ENCODE results near the gene SPATA13. TPM values are rescaled to one million over a fixed set of nuclear protein-coding genes. Genes with fewer than 3 reads are reported as not detected.
"Not testable (repeated sequence)": the region's sequence is repeated elsewhere in the genome, so short reads cannot be mapped to it uniquely, and the experiment has no call there.

SPATA13 gene
- total RNA-seq, 1 experiment from 2014 or later: 10.5 TPM

- Histone ChIP-seq H3K9me3 (no peaks in the 10 kb centered on the region), H3K36me3 (ENCODE audit: control insufficient read depth, insufficient read depth, low read length) (no peaks in the 10 kb centered on the region), H3K4me1 (no peaks in the 10 kb centered on the region), H3K27me3 (replicated peaks; ENCODE audit: control insufficient read depth, insufficient read depth, low read length) (no peaks in the 10 kb centered on the region), H3K4me3 (ENCODE audit: low read depth, low read length) (no peak overlapping the region)
- TF ChIP-seq, protein P1, sequence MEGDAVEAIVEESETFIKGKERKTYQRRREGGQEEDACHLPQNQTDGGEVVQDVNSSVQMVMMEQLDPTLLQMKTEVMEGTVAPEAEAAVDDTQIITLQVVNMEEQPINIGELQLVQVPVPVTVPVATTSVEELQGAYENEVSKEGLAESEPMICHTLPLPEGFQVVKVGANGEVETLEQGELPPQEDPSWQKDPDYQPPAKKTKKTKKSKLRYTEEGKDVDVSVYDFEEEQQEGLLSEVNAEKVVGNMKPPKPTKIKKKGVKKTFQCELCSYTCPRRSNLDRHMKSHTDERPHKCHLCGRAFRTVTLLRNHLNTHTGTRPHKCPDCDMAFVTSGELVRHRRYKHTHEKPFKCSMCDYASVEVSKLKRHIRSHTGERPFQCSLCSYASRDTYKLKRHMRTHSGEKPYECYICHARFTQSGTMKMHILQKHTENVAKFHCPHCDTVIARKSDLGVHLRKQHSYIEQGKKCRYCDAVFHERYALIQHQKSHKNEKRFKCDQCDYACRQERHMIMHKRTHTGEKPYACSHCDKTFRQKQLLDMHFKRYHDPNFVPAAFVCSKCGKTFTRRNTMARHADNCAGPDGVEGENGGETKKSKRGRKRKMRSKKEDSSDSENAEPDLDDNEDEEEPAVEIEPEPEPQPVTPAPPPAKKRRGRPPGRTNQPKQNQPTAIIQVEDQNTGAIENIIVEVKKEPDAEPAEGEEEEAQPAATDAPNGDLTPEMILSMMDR (IDR thresholded peaks at IDR 0.05; ENCODE audit: insufficient read depth in 1 of 2, low read depth in 1 of 2, low read length in 1 of 2, severe bottlenecking in 1 of 2, unreplicated experiment in 1 of 2): no peak
- Mint-ChIP-seq H3K27me3 (ENCODE audit: insufficient read depth, unreplicated experiment) (peaks cover 4% of the 10 kb centered on the region), H3K9me3 (ENCODE audit: unreplicated experiment) (no peaks in the 10 kb centered on the region), H3K4me3 (ENCODE audit: unreplicated experiment) (no peak overlapping the region), H3K27ac (ENCODE audit: unreplicated experiment) (no peak overlapping the region), H3K4me1 (ENCODE audit: low read depth, unreplicated experiment) (no peaks in the 10 kb centered on the region), H3K36me3 (ENCODE audit: insufficient read depth, unreplicated experiment) (no peaks in the 10 kb centered on the region)
- POLR2A ChIA-PET: no interaction called here
- BruUV-seq (replicated peaks): no TSS peak
- DNase-seq: no peak
- intact Hi-C loops (cut with micrococcal nuclease; ENCODE audit: unreplicated experiment): loop anchor here (10.0 kb wide), 1 partner anchor 231 kb away; no protein-coding TSS in a partner anchor
- CTCF ChIA-PET: no interaction called here
These were observed 163.2 kb downstream of the SPATA13 start for GRCh38 chr13:24323739-24324075.

- CTCF ChIA-PET; POLR2A ChIA-PET; H3K4me3 ChIP-seq (ENCODE audit: low read depth, low read length); H3K4me1 ChIP-seq; H3K9me3 Mint-ChIP-seq (ENCODE audit: unreplicated experiment); H3K36me3 ChIP-seq (ENCODE audit: control insufficient read depth, insufficient read depth, low read length); H3K4me3 Mint-ChIP-seq (ENCODE audit: unreplicated experiment); H3K36me3 Mint-ChIP-seq (ENCODE audit: insufficient read depth, unreplicated experiment); DNase-seq; BruUV-seq (replicated peaks); H3K4me1 Mint-ChIP-seq (ENCODE audit: low read depth, unreplicated experiment); H3K27me3 Mint-ChIP-seq (ENCODE audit: insufficient read depth, unreplicated experiment); H3K27me3 ChIP-seq (replicated peaks; ENCODE audit: control insufficient read depth, insufficient read depth, low read length); H3K27ac Mint-ChIP-seq (ENCODE audit: unreplicated experiment); H3K9me3 ChIP-seq: not testable (repeated sequence)
- intact Hi-C loops (cut with micrococcal nuclease; ENCODE audit: unreplicated experiment): loop anchor here (10.0 kb wide), 1 partner anchor 227 kb away; no protein-coding TSS in a partner anchor
These were observed 167.1 kb downstream of the SPATA13 start for GRCh38 chr13:24327598-24327997.

- H3K36me3 Mint-ChIP-seq (ENCODE audit: insufficient read depth, unreplicated experiment): no peaks in the 10 kb centered on the region
- Histone ChIP-seq H3K27me3 (replicated peaks; ENCODE audit: control insufficient read depth, insufficient read depth, low read length) (no peaks in the 10 kb centered on the region), H3K36me3 (ENCODE audit: control insufficient read depth, insufficient read depth, low read length) (no peaks in the 10 kb centered on the region), H3K9me3 (no peaks in the 10 kb centered on the region), H3K4me3 (ENCODE audit: low read depth, low read length) (no peak overlapping the region), H3K4me1 (no peaks in the 10 kb centered on the region)
- intact Hi-C loops (cut with micrococcal nuclease; ENCODE audit: unreplicated experiment): loop anchor here (10.0 kb wide), 1 partner anchor 227 kb away; no protein-coding TSS in a partner anchor
- POLR2A ChIA-PET: no interaction called here
- no TSS peak for BruUV-seq (replicated peaks)
- TF ChIP-seq, protein P1 (IDR thresholded peaks at IDR 0.05; ENCODE audit: insufficient read depth in 1 of 2, low read depth in 1 of 2, low read length in 1 of 2, severe bottlenecking in 1 of 2, unreplicated experiment in 1 of 2): no peak
- H3K27me3 Mint-ChIP-seq (ENCODE audit: insufficient read depth, unreplicated experiment): peaks cover 4% of the 10 kb centered on the region
- CTCF ChIA-PET: no interaction called here
- DNase-seq: no peak
- H3K4me3 Mint-ChIP-seq (ENCODE audit: unreplicated experiment): no peak overlapping the region
- H3K9me3 Mint-ChIP-seq (ENCODE audit: unreplicated experiment): no peaks in the 10 kb centered on the region
- H3K4me1 Mint-ChIP-seq (ENCODE audit: low read depth, unreplicated experiment): no peaks in the 10 kb centered on the region
- no peak overlapping the region for H3K27ac Mint-ChIP-seq (ENCODE audit: unreplicated experiment)
These were observed 167.6 kb downstream of the SPATA13 start for GRCh38 chr13:24328145-24328544.

DNA sequence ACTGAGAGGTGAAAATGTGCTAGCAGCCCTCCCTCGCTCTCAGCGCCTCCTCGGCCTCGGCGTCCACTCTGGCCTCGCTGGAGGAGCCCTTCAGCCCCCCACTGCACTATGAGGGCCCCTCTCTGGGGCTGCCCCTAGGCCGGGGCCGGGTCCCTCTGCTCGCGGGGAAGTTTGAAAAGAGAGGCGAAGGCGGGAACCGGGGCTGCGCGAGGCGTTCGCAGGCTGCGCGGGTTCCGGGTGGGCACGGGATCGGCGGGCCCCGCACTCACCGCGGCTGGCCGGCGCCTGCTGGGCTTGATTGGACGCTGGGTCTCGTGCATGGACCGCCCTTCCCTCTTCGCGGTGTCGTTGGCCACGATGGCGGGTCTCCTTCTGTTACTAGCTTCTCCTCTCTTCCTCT, 178.2 kb downstream of the SPATA13 start:
- Mint-ChIP-seq H3K27ac (ENCODE audit: unreplicated experiment) (no peak overlapping the region), H3K27me3 (ENCODE audit: insufficient read depth, unreplicated experiment) (peaks cover 12% of the 10 kb centered on the region), H3K36me3 (ENCODE audit: insufficient read depth, unreplicated experiment) (no peaks in the 10 kb centered on the region), H3K9me3 (ENCODE audit: unreplicated experiment) (no peaks in the 10 kb centered on the region), H3K4me1 (ENCODE audit: low read depth, unreplicated experiment) (no peaks in the 10 kb centered on the region), H3K4me3 (ENCODE audit: unreplicated experiment) (no peak overlapping the region)
- ChIA-PET CTCF (no interaction called here), POLR2A (no interaction called here)
- no peaks in the 10 kb centered on the region for H3K36me3 ChIP-seq (ENCODE audit: control insufficient read depth, insufficient read depth, low read length)
- no peaks in the 10 kb centered on the region for H3K4me1 ChIP-seq
- 0 out of 2 replicates have a peak, but pooled peaks cover 4% of the 10 kb centered on the region for H3K9me3 ChIP-seq
- no TSS peak for BruUV-seq (replicated peaks)
- intact Hi-C loops (cut with micrococcal nuclease; ENCODE audit: unreplicated experiment): no loop called here
- TF ChIP-seq, protein P1 (IDR thresholded peaks at IDR 0.05; ENCODE audit: insufficient read depth in 1 of 2, low read depth in 1 of 2, low read length in 1 of 2, severe bottlenecking in 1 of 2, unreplicated experiment in 1 of 2): no peak
- H3K27me3 ChIP-seq (replicated peaks; ENCODE audit: control insufficient read depth, insufficient read depth, low read length): no peaks in the 10 kb centered on the region
- no peak overlapping the region for H3K4me3 ChIP-seq (ENCODE audit: low read depth, low read length)
- DNase-seq: no peak

All from Caco-2 (cell line).